ENCODE measurements around the gene FSD1L. TPM values are rescaled to one million over a fixed set of nuclear protein-coding genes. Genes with fewer than 3 reads are reported as not detected.

Gene FSD1L
- total RNA-seq, 1 donor = 7.0 TPM

Other genes starting within 250 kb of the FSD1L start
- 44.1 and 60.5 TPM in 2 replicates for gene SLC44A1, start 203.4 kb upstream of the FSD1L start, total RNA-seq (ENCODE audit: low replicate concordance)
- gene FKTN, start 110.1 kb downstream of the FSD1L start, total RNA-seq (ENCODE audit: low replicate concordance) = 9.3 and 40.7 TPM in 2 replicates
- gene TAL2, start 214.4 kb downstream of the FSD1L start, total RNA-seq (ENCODE audit: low replicate concordance) = not detected in 2 replicates
- 17.7 and 36.0 TPM in 2 replicates for gene TMEM38B, start 246.5 kb downstream of the FSD1L start, total RNA-seq (ENCODE audit: low replicate concordance)

All from fibroblast of the aortic adventitia (primary cell).